ENCODE measurements around the gene METTL26.

Gene METTL26

DNA sequence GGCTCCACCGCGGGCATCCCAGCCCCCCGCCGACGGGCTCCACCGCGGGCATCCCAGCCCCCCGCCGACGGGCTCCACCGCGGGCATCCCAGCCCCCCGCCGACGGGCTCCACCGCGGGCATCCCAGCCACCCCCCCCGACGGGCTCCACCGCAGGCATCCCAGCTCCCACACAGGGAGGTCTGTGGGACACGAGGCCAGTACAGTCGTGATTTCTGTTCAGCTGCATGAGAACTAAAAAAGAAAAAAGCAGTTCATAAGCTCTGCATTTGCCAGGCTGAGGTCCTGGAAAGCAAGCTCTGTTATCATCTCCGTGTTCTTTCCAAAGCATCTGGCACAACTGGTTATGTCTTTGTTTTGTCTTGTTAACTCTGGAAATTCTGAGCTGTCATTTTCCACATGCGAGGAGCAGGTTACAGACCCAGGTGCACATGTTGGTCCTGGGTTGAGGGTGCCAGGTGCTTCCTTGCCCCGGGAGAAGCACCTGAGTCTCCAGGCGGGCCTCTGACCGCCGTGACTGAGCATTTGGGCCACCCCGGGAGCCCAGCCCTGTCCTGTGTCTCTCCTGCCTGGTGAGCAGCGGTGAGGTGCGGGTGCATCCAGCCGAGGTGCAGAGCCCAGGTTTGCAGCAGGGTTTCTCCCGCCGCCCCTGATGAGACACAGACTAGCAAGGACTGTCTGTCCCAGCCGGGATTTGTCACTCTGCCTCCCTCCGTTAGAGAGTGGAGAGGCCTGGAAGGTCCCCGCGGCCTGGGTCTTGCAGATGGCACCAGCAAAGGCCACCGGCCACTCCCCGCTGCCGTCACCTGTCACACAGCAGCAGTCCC is 15.2 kb downstream of the METTL26 start:
- Histone ChIP-seq H3K27me3 (no peaks in the 10 kb centered on the region), H3K4me3 (no peak overlapping the region), H3K36me3 (peaks cover under 1 to 39% (median 17%) of the 10 kb centered on the region in 3 donors), H3K4me1 (peaks cover 0 to 5% (median 0%) of the 10 kb centered on the region in 4 donors), H3K27ac (no peak overlapping the region), H3K9me3 (no peaks in the 10 kb centered on the region)
- intact Hi-C loops (cut with DNase I; ENCODE audit: low total_unique reads) = no loop called here
- TF ChIP-seq, protein P1, sequence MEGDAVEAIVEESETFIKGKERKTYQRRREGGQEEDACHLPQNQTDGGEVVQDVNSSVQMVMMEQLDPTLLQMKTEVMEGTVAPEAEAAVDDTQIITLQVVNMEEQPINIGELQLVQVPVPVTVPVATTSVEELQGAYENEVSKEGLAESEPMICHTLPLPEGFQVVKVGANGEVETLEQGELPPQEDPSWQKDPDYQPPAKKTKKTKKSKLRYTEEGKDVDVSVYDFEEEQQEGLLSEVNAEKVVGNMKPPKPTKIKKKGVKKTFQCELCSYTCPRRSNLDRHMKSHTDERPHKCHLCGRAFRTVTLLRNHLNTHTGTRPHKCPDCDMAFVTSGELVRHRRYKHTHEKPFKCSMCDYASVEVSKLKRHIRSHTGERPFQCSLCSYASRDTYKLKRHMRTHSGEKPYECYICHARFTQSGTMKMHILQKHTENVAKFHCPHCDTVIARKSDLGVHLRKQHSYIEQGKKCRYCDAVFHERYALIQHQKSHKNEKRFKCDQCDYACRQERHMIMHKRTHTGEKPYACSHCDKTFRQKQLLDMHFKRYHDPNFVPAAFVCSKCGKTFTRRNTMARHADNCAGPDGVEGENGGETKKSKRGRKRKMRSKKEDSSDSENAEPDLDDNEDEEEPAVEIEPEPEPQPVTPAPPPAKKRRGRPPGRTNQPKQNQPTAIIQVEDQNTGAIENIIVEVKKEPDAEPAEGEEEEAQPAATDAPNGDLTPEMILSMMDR (IDR thresholded peaks at IDR 0.05) = no peak
- DNase-seq = no peak

DNA sequence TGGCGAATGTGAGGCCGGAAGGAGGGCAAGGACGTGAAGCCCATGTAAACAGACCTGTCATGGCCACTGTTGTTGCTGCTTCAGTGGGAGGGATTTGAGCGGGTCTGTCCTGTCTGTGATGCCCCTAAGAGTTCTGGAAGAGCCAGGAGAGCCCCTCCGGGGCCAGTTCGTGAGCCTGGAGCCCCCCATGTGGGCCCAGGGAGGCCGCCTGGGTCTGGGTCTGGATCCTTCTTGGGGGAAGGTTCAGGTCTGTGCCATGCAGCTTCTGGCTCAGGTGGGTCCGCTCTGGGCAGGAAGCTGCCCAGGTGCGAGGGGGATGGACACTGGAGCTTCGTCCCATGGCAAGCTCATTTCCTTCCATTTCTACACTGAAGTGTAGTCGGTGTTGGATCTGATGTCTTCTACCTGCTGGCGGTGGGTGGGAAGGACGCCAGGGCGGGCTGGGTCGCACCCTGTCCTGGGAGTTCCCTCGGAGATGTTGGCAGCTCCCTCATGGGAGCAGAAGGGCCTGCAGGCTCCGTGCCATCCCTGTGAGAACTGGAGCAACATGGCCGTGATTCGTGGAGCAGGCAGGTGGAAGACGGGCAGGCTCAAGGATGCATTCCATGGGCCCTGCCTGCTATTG is 16.5 kb downstream of the METTL26 start:
- intact Hi-C loops (cut with DNase I; ENCODE audit: low total_unique reads) = no loop called here
- DNase-seq = no peak
- Histone ChIP-seq H3K27me3 (no peaks in the 10 kb centered on the region), H3K4me3 (no peak overlapping the region), H3K36me3 (peaks cover 0 to 26% (median 9%) of the 10 kb centered on the region in 3 donors), H3K4me1 (peaks cover 0 to 5% (median 0%) of the 10 kb centered on the region in 4 donors), H3K9me3 (no peaks in the 10 kb centered on the region), H3K27ac (no peak overlapping the region)
- TF ChIP-seq, protein P1 (IDR thresholded peaks at IDR 0.05) = no peak

GRCh38 chr16:617855-618254 is 18.2 kb downstream of the METTL26 start:
- H3K4me3 ChIP-seq = no peak overlapping the region
- H3K27ac ChIP-seq = no peak overlapping the region
- intact Hi-C loops (cut with DNase I; ENCODE audit: low total_unique reads) = no loop called here
- H3K4me1 ChIP-seq = peaks cover 0 to 5% (median 0%) of the 10 kb centered on the region in 4 donors
- TF ChIP-seq, protein P1 (IDR thresholded peaks at IDR 0.05) = no peak
- no peak for DNase-seq
- no peaks in the 10 kb centered on the region for H3K27me3 ChIP-seq
- no peaks in the 10 kb centered on the region for H3K9me3 ChIP-seq
- peaks cover 0 to 26% (median 9%) of the 10 kb centered on the region in 3 donors for H3K36me3 ChIP-seq

GRCh38 chr16:616733-617586 is 19.1 kb downstream of the METTL26 start:
- Histone ChIP-seq H3K4me1 (peaks cover 0 to 5% (median 0%) of the 10 kb centered on the region in 4 donors), H3K9me3 (no peaks in the 10 kb centered on the region), H3K27me3 (no peaks in the 10 kb centered on the region), H3K36me3 (peaks cover 0 to 26% (median 9%) of the 10 kb centered on the region in 3 donors), H3K4me3 (no peak overlapping the region), H3K27ac (no peak overlapping the region)
- no peak for DNase-seq
- TF ChIP-seq, protein P1 (IDR thresholded peaks at IDR 0.05) = no peak
- intact Hi-C loops (cut with DNase I; ENCODE audit: low total_unique reads) = no loop called here

DNA sequence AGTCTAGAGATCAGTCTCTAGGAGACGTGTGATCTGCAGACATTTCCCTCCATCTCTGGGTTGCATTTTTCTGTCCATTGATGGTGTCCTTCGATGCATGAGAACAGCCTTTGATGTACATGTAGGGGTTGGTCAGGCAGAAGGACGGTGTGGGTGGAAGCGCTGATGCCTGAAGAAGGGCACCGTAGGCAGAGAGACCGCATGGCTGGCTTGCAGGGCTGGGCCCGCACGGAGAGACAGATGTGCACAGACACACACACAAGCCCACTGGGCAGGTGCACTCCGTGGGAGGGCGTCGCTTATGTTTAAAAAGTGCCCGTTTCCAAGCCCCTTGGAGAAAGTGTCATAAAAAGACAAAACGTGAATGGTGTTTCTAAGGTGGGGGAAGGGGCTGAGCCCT is 21.0 kb downstream of the METTL26 start:
- no peak for DNase-seq
- Histone ChIP-seq H3K4me3 (no peak overlapping the region), H3K9me3 (no peaks in the 10 kb centered on the region), H3K27ac (no peak overlapping the region), H3K4me1 (peaks cover 0 to 4% (median 0%) of the 10 kb centered on the region in 4 donors), H3K27me3 (no peaks in the 10 kb centered on the region), H3K36me3 (peaks cover 0 to 26% (median 9%) of the 10 kb centered on the region in 3 donors)
- intact Hi-C loops (cut with DNase I; ENCODE audit: low total_unique reads) = no loop called here
- TF ChIP-seq, protein P1 (IDR thresholded peaks at IDR 0.05) = no peak
